Measurements from ENCODE around the gene SLC12A4.

DNA sequence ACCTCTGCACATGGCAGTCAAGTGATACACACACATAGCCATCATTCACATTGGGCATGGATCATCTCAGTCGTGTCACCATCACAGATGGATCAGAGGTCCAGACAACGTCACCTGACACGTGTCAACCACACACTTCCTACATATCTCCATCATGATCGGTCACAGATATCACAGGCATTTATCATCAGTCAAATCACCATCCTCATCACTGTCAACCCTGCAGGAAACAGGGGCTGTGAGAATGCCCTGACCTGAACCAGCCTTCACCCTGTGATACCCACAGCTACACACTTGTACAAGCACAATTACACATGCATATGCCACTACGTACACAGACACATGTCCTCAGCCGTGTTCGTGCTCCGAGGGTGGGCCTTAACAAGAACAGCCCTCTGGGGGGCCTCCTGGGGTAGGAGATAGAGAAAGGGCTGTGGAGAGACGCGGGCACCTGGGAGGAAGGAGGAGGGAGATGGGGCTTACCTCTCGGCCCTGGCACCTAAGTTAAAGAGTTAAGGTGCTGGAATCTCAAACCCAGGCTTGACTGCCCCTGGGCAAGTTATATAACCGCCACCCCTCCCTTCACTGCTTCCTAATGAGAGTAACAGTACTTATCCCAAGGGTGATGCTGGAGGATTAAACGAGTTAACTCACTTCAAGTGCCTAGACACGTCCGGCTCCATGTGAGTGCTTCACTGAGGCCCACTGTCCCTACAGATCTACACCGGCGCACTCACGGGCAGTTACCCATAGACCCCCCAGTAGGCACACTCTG lies 1.1 kb downstream of the SLC12A4 start:
- TF ChIP-seq EZH2phosphoT487 (IDR thresholded peaks at IDR 0.05), result no peak
- TF ChIP-seq, protein P1, sequence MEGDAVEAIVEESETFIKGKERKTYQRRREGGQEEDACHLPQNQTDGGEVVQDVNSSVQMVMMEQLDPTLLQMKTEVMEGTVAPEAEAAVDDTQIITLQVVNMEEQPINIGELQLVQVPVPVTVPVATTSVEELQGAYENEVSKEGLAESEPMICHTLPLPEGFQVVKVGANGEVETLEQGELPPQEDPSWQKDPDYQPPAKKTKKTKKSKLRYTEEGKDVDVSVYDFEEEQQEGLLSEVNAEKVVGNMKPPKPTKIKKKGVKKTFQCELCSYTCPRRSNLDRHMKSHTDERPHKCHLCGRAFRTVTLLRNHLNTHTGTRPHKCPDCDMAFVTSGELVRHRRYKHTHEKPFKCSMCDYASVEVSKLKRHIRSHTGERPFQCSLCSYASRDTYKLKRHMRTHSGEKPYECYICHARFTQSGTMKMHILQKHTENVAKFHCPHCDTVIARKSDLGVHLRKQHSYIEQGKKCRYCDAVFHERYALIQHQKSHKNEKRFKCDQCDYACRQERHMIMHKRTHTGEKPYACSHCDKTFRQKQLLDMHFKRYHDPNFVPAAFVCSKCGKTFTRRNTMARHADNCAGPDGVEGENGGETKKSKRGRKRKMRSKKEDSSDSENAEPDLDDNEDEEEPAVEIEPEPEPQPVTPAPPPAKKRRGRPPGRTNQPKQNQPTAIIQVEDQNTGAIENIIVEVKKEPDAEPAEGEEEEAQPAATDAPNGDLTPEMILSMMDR (IDR thresholded peaks at IDR 0.05), result no peak

Measured in neural progenitor cell (in vitro differentiated cells).